DOHH2 (cell line): ENCODE data around the gene EVC2.

Experiments used
- EZH2phosphoT487 ChIP-seq: fragments of 200-600 bp; sonication (generic); IDR thresholded peaks from 2 replicates; pipeline ENCODE4 v1.6.1; 2017; ENCODE audit warnings: borderline replicate concordance, mild to moderate bottlenecking, antibody characterized with exemption, low read length, moderate library complexity, mixed read lengths
- TF ChIP-seq, protein P1 (sequence below): fragments of 200-600 bp; sonication (generic); IDR thresholded peaks from one replicate; pipeline ENCODE4 v1.5.1; 2014; ENCODE audit warnings: antibody characterized with exemption, mild to moderate bottlenecking, low read depth, low read length; ENCODE audit not compliant: poor library complexity, severe bottlenecking

DNA sequence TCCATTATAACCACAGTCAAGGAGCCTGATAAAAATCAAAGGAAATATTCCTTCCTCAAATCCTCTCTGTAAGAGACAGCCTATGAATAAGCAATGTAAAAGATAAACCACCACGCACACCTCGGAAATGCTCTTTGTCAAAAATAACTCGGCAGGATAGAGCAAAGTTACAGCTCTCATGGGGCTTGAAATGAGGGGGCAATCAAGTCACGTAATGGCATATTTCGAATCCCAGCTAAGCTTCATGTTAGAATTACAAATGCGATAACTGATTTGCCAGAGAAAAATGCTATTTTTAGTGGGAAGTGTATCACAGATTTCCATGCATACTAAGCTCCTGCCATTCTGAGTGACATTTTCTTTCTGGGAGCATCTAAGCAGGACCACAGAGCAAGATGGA is 49.4 kb downstream of the EVC2 start:
- no peak for TF ChIP-seq EZH2phosphoT487
- TF ChIP-seq, protein P1, sequence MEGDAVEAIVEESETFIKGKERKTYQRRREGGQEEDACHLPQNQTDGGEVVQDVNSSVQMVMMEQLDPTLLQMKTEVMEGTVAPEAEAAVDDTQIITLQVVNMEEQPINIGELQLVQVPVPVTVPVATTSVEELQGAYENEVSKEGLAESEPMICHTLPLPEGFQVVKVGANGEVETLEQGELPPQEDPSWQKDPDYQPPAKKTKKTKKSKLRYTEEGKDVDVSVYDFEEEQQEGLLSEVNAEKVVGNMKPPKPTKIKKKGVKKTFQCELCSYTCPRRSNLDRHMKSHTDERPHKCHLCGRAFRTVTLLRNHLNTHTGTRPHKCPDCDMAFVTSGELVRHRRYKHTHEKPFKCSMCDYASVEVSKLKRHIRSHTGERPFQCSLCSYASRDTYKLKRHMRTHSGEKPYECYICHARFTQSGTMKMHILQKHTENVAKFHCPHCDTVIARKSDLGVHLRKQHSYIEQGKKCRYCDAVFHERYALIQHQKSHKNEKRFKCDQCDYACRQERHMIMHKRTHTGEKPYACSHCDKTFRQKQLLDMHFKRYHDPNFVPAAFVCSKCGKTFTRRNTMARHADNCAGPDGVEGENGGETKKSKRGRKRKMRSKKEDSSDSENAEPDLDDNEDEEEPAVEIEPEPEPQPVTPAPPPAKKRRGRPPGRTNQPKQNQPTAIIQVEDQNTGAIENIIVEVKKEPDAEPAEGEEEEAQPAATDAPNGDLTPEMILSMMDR, result no peak
